DND-41 (cell line): ENCODE data around the gene GASK1B.

Source experiments
- ATAC-seq: fragments of 200-7000 bp; cut with Tn5 transposase; 3 replicates; pipeline ENCODE4 v1.9.1; 2021; ENCODE audit warnings: low read depth; ENCODE audit not compliant: insufficient read depth
- DNase-seq: peaks from one replicate; pipeline ENCODE4 v3.0.0-alpha.2; 2020
- H2AFZ ChIP-seq: 2 replicates; pipeline ENCODE4 v1.6.0; 2012; ENCODE audit warnings: low read depth, low read length
- H3K27ac ChIP-seq: 2 replicates; pipeline ENCODE4 v1.5.1; 2012; ENCODE audit warnings: low read length, inconsistent platforms
- H3K27me3 ChIP-seq: fragments of 200-600 bp; sonication (generic); 2 replicates; pipeline ENCODE4 v1.6.0; 2012; ENCODE audit warnings: low read length, mild to moderate bottlenecking, inconsistent platforms; ENCODE audit not compliant: insufficient read depth, poor library complexity
- H3K36me3 ChIP-seq: 2 replicates; pipeline ENCODE4 v1.5.1; 2012; ENCODE audit warnings: low read length, inconsistent platforms; ENCODE audit not compliant: insufficient read depth
- H3K4me1 ChIP-seq: 2 replicates; pipeline ENCODE4 v1.5.1; 2012; ENCODE audit warnings: mild to moderate bottlenecking, low read length; ENCODE audit not compliant: insufficient read depth
- H3K4me2 ChIP-seq: 2 replicates; pipeline ENCODE4 v1.6.0; 2012; ENCODE audit warnings: mild to moderate bottlenecking, moderate library complexity, low read length, inconsistent platforms; ENCODE audit not compliant: insufficient read depth
- H3K4me3 ChIP-seq, 2 experiments: fragments of 200-600 bp in 1 of 2; shearing (Covaris generic) in 1 of 2; 2 replicates each; pipeline ENCODE4 v1.5.1; 2012 to 2016; ENCODE audit warnings: inconsistent platforms in 2 of 2, low read length in 2 of 2, mild to moderate bottlenecking in 2 of 2, low read depth in 1 of 2, moderate library complexity in 1 of 2
- H3K79me2 ChIP-seq: 2 replicates; pipeline ENCODE4 v1.6.0; 2012; ENCODE audit warnings: low read length, inconsistent platforms; ENCODE audit not compliant: insufficient read depth
- H3K9ac ChIP-seq: 2 replicates; pipeline ENCODE4 v1.6.0; 2012; ENCODE audit warnings: low read depth, mild to moderate bottlenecking, inconsistent platforms, low read length, moderate library complexity
- H3K9me3 ChIP-seq: 2 replicates; pipeline ENCODE4 v1.5.1; 2012; ENCODE audit warnings: low read length, moderate library complexity, mild to moderate bottlenecking, inconsistent platforms; ENCODE audit not compliant: insufficient read depth, severe bottlenecking
- H4K20me1 ChIP-seq: 2 replicates; pipeline ENCODE4 v1.6.0; 2012; ENCODE audit warnings: low read length; ENCODE audit not compliant: insufficient read depth
- EZH2 ChIP-seq: IDR thresholded peaks from 3 replicates; pipeline ENCODE4 v1.6.1; 2012; ENCODE audit warnings: borderline replicate concordance, low read depth, mild to moderate bottlenecking, moderate library complexity, low read length, inconsistent platforms; ENCODE audit not compliant: severe bottlenecking
- TF ChIP-seq, protein P1 (sequence below): IDR thresholded peaks from 2 replicates; pipeline ENCODE4 v1.5.1; 2012; ENCODE audit warnings: borderline replicate concordance, low read length, moderate library complexity, mild to moderate bottlenecking; ENCODE audit not compliant: poor library complexity, severe bottlenecking; ENCODE audit errors: extremely low read depth

Gene GASK1B

DNA sequence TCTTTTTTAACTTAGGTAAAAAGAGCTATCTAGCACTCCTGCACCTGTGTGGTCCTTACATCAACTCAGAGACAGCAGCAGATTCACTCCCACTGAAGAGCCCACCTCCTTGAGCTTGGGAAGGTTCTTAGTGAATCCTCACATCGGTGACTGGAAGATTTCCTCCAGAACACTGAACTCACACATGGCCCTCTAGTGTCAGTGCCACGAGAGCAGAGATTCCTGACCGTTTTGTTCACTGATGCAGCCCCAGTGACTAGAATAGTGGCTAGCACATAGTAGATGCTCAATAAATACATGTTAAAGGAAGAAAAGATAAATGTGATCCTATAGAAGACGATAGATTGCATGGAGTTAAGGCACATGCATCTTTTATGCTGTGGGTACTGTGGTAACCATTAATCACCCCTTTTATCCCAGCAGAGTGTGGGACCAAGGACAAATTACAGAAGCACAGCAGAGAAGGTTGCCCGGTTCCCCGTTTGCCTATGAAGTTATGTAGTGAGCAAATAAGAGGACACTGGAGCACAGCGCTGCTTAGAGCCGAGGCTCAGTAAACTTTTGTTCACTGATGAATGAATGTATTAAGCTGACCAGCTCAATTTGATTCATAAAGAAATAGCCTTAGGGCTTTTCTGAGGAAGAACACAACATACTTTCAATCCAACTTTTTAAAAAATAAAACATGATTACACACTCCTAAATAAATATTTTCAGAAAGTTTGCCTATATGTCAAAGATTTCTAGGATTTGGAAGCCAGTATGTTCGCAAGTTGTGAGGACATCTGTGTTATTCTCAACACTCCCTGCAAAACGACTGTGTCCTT lies 8.7 kb downstream of the GASK1B start:
- Histone ChIP-seq H3K9me3 (no peaks in the 10 kb centered on the region), H3K27ac (no peak overlapping the region), H3K4me2 (no peak overlapping the region), H3K36me3 (no peaks in the 10 kb centered on the region), H3K9ac (no peak overlapping the region), H3K27me3 (no peaks in the 10 kb centered on the region), H4K20me1 (no peaks in the 10 kb centered on the region), H3K4me3 (no peak overlapping the region), H3K4me1 (no peaks in the 10 kb centered on the region), H3K79me2 (no peaks in the 10 kb centered on the region), H2AFZ (no peak overlapping the region)
- no peak for TF ChIP-seq EZH2
- TF ChIP-seq, protein P1, sequence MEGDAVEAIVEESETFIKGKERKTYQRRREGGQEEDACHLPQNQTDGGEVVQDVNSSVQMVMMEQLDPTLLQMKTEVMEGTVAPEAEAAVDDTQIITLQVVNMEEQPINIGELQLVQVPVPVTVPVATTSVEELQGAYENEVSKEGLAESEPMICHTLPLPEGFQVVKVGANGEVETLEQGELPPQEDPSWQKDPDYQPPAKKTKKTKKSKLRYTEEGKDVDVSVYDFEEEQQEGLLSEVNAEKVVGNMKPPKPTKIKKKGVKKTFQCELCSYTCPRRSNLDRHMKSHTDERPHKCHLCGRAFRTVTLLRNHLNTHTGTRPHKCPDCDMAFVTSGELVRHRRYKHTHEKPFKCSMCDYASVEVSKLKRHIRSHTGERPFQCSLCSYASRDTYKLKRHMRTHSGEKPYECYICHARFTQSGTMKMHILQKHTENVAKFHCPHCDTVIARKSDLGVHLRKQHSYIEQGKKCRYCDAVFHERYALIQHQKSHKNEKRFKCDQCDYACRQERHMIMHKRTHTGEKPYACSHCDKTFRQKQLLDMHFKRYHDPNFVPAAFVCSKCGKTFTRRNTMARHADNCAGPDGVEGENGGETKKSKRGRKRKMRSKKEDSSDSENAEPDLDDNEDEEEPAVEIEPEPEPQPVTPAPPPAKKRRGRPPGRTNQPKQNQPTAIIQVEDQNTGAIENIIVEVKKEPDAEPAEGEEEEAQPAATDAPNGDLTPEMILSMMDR: no peak
- ATAC-seq (no peak), DNase-seq (no peak)

DNA sequence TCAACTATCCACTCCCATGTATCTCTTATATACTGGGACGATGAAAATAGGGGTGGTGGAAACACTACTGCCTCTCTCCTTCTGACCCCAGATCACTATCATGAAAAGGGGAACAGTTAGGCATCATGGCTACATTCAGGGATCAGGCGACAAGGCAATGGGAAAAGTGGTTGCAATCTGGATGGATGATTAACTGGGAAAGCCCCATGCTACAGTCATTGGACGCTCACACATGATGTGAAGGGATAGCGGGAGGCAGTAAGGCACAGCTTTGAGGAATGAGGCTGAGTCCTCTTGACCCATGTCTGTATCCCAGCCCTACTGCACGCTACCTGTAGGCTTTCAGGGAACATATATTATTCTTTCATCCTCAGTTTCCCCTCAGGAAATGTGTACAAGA lies 10.2 kb downstream of the GASK1B start:
- TF ChIP-seq, protein P1: no peak
- TF ChIP-seq EZH2: no peak
- Histone ChIP-seq H3K27me3 (no peaks in the 10 kb centered on the region), H3K36me3 (no peaks in the 10 kb centered on the region), H3K79me2 (no peaks in the 10 kb centered on the region), H3K4me2 (no peak overlapping the region), H3K9ac (no peak overlapping the region), H2AFZ (no peak overlapping the region), H3K9me3 (no peaks in the 10 kb centered on the region), H3K27ac (no peak overlapping the region), H3K4me3 (no peak overlapping the region), H3K4me1 (no peaks in the 10 kb centered on the region), H4K20me1 (no peaks in the 10 kb centered on the region)
- no peak for DNase-seq
- ATAC-seq: no peak

DNA sequence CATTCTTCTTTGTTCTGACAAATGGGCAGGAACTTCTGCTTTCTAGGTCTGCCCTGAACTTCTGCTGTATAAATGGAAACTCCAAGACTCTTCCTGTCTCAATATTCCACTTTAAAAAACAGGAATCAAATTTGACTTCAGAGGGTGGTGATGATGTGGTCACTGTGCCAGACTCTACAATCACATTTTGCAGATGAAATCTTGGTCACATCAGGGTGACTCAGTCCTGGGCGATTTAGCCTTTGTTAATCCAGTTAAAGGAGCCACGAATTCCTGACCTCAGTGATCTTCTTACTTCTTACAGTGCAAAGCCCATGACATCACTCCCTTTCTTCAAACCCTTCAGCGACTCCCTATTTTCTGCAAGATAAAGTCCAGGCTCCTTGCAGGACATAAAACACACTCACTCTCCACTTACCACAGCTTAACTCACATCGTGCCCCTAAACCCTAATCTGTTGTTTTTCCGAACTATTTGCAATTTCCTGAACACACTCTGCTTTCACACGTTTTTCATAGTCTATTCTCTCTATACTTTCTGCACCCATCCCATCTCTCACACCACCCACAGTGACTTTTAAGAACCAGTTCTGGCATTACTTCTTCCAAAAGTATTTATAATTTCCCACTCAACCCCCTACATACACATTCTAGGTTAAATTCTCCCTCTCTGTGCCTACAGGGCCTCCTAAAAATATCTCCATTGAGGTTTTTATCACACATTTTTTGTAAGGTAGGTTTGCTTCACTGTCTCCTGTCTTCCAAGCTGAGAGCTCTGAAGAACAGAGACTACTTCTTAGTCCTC lies 11.1 kb downstream of the GASK1B start:
- H3K36me3 ChIP-seq: no peaks in the 10 kb centered on the region
- H4K20me1 ChIP-seq: no peaks in the 10 kb centered on the region
- no peak overlapping the region for H3K9ac ChIP-seq
- H3K27me3 ChIP-seq: no peaks in the 10 kb centered on the region
- H3K4me3 ChIP-seq: no peak overlapping the region
- H3K4me1 ChIP-seq: no peaks in the 10 kb centered on the region
- H3K9me3 ChIP-seq: no peaks in the 10 kb centered on the region
- no peak overlapping the region for H3K4me2 ChIP-seq
- H2AFZ ChIP-seq: no peak overlapping the region
- no peak overlapping the region for H3K27ac ChIP-seq
- ATAC-seq: no peak
- H3K79me2 ChIP-seq: no peaks in the 10 kb centered on the region
- no peak for DNase-seq
- TF ChIP-seq EZH2: no peak
- TF ChIP-seq, protein P1: no peak
